GM12801 (cell line): ENCODE data around the gene LEF1.

Experiments
- TF ChIP-seq, protein P1 (sequence below): IDR thresholded peaks from one replicate; pipeline ENCODE4 v1.5.1; 2011; ENCODE audit warnings: control low read depth; ENCODE audit not compliant: insufficient read length; ENCODE audit errors: extremely low read depth

Gene LEF1

DNA sequence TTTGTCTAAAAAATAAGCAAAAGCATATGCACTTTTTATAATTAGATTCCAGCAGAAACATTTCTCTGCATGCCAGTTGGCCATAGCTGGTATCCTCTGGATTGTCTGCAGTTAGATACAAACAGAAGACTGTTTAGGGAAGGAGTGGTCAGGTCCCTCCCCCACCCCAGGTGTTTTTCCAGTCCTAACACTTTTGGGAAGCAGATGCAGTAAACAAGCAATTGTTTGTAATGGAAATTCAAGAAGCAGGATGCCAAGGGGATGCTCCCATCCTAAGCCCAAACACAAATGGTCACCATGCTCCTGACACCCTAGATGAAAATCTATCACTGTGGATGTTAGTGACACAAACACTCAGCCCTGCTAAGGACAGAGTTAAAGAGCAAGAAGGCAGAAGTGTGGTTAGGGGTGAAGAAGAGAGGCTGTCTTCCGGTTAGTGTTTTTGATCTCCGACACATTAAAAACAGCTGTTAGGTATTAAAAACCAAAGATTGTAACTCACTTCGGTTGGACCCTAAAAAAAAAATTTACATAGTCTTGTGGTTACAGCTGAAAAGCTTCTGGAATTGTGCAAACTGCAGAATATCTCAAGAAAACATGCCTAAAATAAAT is 7.9 kb downstream of the LEF1 start:
- TF ChIP-seq, protein P1, sequence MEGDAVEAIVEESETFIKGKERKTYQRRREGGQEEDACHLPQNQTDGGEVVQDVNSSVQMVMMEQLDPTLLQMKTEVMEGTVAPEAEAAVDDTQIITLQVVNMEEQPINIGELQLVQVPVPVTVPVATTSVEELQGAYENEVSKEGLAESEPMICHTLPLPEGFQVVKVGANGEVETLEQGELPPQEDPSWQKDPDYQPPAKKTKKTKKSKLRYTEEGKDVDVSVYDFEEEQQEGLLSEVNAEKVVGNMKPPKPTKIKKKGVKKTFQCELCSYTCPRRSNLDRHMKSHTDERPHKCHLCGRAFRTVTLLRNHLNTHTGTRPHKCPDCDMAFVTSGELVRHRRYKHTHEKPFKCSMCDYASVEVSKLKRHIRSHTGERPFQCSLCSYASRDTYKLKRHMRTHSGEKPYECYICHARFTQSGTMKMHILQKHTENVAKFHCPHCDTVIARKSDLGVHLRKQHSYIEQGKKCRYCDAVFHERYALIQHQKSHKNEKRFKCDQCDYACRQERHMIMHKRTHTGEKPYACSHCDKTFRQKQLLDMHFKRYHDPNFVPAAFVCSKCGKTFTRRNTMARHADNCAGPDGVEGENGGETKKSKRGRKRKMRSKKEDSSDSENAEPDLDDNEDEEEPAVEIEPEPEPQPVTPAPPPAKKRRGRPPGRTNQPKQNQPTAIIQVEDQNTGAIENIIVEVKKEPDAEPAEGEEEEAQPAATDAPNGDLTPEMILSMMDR: no peak

DNA sequence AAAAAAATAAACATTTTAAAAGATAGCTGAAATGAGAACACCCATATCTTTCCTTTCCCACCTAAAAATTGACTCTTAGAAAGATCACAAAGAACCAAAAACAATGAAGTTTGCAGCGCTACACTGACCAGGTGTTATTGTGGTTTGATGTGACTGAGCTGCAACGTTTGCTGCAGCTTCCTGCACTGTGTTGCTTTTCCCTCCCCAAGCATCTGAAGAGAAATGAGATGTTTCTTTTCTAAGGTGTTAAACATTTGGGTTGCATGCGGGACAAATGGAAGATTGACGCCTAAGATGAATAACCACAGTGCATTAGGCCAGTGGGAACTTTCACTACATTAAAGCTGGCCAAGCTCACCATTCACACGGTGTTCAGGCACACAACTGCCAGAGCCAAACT is 8.9 kb downstream of the LEF1 start:
- TF ChIP-seq, protein P1: no peak

DNA sequence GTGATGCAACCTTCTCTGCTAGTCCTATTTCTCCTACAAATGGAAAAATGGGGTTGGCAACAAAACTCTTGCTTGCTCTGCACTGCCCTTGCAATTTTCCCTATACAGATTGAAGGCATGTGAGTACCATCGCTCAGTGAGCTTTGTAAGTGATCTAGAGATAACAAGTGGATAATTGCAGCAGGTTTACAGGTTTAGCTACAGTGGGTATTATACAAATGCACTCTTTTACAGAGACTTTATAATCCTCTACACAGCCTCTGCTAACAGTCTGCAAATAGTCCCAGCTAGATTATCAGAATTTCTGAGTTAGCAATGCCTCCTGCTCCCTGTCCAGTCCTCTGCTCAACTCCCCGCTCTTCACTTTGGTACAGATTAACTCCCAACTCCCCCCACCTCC is 11.1 kb downstream of the LEF1 start:
- TF ChIP-seq, protein P1: no peak

DNA sequence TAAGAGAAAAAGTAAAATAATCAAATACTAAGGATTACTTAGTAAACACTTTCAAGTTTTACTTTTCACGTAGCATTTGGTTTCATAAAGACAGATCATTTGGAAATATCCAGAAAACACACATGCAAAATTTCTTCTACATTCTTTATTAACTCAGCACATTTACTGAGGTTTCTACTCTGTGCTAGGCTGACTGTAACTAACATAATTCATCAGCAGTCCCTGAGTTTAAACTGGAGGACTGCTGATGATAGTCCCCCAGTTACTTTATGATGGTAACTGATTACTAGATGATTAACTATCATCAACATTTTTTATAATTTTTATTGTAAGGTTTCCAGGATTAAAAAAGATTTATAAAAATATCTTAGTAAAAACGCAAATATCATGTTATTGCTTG is 12.3 kb downstream of the LEF1 start:
- TF ChIP-seq, protein P1: no peak

DNA sequence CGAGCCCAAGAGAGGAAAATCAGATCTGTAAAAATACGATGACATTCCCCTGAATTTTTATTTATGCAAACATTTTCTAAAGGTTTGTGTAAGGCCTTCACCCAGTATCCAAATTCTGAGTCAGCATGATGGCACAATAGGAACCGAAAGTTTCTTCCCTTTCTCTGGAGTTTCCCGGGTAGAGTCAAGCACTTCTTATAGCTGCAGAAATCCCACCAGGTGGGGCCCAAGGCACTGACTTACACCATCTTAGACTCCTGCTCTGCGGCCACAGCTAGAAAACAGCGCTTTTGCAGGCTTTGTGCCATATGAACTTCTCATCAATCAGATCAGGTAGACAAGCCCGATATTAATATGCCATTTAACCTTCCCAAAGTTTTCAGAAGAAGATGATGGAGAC is 13.4 kb downstream of the LEF1 start:
- TF ChIP-seq, protein P1: no peak

DNA sequence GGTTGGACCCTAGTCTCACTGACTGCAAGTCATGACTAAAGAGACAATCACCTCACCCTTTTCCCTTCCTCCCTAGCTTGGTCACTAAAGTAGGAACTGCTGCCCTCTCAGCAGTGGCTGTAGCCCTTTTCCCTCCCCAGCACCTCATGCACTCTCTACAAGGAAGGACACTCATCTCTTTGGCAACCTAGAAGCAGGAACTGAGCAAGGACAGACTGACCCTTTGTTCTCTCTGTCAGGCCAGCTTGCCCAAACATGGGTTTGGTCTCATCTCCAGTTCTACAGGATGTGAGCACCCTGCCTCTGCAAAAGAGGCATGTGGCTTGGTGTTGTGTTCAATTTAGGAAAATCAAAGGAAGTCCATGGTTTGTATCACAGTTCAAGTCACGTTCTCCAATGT is 15.8 kb downstream of the LEF1 start:
- TF ChIP-seq, protein P1: no peak

DNA sequence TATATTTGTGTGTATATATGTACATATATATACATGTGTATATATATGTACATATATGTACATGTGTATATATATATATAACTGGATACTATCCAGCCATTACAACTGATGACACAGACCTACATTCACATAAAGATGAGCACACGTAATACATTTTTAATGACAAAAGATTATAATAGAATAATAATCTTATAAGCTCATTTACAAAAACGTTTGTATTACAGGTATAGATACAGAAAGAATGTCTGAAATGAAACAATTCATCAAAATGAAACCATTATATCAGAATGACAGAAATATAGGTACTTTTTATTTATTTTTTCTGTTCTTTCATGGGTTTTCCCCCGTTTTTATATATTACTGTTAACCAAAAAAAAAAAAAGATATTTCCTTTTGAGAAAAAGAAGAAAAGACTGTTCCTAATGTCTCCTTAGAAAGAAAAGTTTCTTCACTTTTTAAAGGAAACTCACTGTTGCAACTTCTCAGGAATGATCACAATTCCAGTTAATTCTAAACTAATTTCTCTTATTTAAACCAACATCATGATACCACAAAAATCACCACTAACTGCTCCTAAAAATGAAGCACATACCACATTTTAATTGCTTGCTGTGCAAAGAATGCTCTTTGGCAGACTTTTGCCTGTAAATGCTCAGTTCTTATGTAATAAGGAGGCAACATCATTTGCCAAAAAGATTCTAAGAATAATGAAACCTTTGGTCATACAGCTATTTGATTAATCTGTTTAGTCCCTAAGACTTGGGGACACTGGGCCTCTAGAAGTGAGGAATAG is 18.9 kb downstream of the LEF1 start:
- TF ChIP-seq, protein P1: no peak
